ENCODE data around the gene LGALS7B.
"Not testable (repeated sequence)": the region's sequence is repeated elsewhere in the genome, so short reads cannot be mapped to it uniquely, and the experiment has no call there.

LGALS7B gene

DNA sequence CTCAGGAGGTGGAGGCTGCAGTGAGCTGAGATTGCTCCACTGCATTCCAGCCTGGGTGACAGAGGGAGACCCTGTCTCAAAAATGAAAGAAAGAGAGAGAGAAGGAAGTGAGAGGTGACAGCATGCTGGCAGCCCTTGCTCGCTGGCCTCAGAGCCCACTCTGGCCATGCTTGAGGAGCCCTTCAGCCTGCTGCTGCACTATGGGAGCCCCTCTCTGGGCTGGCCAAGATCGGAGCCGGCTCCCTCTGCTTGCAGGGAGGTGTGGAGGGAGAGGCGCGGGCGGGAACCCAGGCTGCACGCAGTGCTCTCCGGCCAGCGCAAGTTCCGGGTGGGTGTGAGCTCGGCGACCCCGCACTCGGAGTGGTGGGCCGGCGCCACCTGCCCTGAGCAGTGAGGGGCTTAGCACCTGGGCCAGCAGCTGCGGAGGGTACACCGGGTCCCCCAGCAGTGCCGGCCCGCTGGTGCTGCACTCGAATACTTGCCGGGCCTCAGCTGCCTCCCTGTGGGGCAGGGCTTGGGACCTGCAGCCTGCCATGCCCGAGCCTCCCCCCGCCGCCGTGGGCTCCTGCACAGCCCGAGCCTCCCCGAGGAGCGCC lies 32.3 kb downstream of the LGALS7B start:
- DNase-seq (ENCODE audit: low read depth in 3 of 3), result not testable (repeated sequence)

DNA sequence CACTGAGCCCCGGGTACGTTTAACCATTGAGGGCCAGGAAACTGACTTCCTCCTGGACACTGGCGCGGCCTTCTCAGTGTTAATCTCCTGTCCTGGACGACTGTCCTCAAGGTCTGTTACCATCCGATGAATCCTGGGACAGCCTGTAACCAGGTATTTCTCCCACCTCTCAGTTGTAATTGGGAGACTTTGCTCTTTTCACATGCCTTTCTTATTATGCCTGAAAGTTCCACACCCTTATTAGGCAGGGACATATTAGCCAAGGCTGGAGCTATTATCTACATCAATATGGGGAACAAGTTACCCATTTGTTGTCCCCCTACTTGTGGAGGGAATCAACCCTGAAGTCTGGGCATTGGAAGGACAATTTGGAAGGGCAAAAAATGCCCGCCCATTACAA lies 36.9 kb downstream of the LGALS7B start:
- not testable (repeated sequence) for DNase-seq (ENCODE audit: low read depth in 3 of 3)

DNA sequence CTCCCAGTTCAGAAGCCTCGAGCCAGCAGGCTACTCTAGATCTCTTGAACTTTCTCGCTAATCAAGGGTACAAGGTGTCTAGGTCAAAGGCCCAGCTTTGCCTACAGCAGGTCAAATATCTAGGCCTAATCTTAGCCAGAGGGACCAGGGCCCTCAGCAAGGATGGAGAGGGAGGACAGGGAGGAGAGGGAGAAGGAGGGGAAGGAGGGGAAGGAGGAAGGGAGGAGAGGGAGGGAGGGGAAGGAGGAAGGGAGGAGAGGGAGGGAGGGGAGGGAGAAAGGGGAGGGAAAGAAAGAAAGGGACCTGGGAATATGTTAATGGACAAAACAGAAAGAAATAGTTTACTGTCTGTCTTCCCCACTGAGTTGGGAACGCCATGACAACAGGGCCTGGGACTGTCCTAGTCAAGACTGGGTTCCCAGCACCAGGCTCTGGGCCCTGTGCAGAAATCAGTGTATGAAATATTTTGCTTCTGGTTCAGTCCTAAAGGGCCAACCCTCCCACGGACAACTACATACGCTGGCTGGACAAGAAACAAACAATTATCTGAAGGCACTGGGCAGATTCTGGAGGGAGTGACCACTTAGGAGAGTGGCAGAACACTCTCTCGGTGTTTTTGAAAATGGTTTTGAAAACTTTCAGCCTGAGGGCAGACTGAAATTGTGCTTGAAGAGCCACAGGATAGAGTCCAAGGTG lies 38.0 kb downstream of the LGALS7B start:
- no peak for DNase-seq (ENCODE audit: low read depth in 3 of 3)

DNA sequence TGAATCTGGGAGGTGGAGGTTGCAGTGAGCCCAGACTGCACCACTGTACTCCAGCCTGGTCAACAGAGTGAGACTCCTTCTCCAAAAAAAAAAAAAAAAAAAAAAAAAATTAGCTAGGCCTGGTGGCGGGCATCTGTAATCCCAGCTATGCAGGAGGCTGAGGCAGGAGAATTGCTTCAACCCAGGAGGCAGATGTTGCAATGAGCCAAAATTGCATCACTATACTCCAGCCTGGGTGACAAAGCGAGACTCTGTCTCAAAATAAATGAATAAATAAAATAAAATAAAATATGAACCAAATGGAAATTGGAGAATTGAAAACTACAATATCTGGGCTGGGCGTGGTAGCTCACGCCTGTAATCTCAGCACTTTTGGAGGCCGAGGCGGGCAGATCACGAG lies 40.2 kb downstream of the LGALS7B start:
- not testable (repeated sequence) for DNase-seq (ENCODE audit: low read depth in 3 of 3)

DNA sequence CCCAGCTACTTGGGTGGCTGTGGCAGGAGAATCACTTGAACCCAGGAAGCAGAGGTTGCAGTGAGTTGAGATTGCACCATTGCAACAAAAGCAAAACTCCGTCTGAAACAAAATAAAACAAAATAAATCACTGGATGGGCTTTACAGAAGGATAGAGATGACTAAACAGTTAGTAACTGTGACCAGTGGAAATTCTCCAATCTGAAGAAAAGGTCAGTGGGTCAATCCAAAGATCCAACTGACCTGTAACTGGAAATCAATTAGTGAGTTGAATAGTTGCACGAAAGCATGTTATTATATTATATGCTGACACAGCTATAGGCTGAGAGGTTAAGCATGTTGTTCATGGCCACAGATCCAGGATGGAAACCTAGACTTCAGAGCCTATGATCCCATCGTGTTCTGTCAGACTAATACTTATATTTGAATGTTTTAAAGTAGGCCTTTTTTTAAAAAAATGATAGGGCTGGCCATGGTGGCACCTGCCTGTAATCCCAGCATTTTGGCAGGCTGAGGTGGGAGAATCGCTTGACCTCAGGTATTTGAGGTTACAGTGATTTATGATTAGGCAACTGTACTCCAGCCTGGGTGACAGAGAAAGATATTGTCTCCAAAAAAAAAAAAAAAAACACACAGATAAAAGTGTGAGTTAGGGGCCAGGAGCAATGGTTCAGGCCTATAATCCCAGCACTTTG lies 41.2 kb downstream of the LGALS7B start:
- no peak for DNase-seq (ENCODE audit: low read depth in 3 of 3)

DNA sequence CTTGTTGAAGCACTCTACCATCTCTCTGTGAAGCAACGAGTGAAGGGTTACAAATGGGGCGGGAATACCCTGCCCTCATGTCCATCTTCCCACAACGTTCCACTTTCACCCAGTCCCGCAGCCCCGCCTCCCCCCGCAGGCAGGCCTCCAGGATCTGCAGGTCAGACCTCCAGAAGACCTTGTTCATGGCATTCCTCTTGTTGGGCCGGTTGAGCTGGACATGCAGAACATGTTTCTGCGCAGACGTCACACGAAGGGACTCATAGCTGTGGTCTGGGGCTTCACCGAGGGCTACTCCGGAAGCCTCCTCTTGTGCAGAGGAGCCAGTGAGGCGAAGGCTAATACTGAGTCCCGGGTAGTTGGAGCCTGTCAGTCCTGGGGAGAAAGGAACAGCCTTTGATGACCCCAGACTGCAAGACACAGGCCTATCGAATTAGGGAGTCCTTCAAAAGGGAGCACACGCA lies 42.2 kb downstream of the LGALS7B start:
- no peak for DNase-seq (ENCODE audit: low read depth in 3 of 3)

DNA sequence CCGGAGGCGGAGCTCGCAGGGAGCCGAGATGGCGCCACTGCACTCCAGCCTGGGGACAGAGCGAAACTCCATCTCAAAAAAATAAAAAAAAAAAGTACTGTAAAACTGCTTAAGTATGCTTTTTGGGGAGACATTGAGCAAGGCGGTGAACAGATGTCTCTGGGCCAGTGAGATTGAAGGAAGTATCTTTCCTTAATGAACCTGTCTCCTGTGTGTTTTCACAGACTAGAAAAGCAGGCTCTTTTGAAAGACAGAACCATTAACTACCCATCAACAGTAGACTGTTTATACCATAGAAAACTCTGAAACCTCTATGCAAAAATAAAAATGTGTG lies 44.1 kb downstream of the LGALS7B start:
- no peak for DNase-seq (ENCODE audit: low read depth in 3 of 3)

DNA sequence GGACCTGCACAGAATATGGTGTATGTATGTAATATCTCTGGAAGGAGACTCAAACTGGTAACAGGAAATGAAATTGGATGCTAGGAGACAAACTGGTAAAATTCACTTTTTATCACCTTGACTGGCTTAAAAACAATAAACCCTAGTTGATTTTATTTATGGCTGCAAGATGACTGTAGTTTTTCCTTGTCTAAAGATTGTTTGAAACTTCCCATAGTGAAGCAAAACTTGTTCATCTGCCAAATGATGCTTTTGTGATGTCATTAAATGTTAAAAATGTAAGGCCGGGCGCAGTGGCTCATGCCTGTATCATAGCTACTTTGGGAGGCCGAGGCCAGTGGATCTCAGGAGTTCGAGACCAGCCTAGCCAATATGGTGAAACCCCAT lies 45.1 kb downstream of the LGALS7B start:
- no peak for DNase-seq (ENCODE audit: low read depth in 3 of 3)

DNA sequence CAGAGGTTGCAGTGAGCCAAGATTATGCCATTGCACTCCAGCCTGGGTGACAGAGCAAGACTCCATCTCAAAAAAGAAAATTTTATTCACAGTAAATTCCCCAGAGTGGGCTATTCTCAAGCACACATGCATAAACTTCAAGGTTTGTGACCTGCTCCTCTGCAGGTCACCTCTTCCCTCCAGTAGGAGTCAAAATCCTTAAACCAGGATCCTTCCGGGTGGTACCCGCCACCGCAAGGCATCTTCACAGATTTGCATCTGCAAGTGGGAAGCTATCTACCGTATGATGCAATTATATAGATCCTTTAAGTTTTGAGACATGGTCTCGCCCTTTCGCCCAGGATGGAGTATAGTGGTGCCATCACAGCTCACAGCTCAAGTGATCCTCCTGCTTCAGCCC lies 45.6 kb downstream of the LGALS7B start:
- no peak for DNase-seq (ENCODE audit: low read depth in 3 of 3)

DNA sequence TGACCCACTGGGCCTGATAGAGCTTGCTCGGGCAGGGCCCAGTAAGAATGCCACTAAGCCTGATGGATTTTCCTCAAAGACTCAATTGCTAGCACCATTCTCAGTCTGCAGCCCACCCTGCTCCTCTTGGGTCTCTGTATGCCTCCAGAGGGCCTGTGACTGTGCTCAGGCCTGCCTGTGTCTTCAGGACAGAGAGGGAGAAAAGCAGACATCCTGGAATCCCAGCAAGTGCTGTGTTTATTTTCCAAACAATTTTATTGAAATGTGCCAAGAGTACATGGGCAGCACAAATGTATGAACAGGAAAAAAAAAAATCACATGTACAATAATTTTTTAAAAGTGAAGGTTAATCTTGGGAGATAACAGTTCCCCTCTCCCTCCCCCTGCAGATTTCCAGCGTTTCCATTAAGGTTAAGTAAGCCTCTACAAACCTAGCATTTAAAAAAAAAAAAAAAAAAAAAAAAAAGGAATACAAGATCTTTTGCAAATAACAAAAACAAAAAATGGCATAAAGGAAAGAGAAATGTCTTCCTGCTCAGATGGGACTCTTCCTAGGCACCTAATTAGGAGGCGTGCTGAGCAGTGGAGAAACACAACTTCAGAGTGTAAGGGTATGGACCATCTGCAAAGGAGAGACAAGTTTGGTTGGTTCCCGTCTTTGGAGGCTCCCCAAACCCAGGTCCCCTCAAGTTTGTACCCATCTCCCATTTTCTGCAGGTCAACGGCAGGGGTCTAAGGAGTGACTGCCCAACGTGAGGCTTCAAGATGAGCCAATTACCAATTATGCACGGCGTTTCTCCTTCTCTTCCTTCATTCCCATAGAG lies 47.4 kb downstream of the LGALS7B start:
- no peak for DNase-seq (ENCODE audit: low read depth in 3 of 3)

DNA sequence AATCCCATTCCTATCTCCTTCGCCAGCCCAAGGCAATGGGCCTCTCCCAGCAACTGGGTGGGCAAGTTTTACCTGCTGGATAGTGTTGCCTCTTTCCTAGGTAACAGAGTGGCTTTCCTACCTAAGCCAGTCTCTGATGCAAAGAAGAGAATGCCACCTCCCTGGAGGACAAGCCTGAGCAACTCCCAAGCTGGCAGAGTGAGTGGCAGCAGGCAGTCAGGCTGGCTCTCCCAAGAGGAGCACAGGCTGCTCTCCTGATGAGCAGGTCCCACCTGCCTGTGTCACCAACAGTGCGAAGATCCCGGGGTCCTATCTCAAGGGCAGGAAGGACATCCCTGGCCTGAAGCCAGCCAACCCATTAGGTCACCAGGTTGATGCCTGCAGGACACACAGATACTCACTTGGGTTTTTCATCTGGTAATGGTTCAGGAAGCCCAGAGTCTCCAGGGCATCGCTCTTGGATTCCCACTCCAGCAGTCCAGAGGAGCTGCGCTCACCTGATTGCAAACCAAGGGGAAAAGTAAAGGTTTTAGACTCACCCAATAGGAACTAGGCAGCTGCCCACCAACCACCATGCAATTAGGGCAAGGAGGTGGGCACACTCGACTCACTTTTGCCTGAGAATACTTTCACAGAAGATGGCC lies 48.1 kb downstream of the LGALS7B start:
- DNase-seq (ENCODE audit: low read depth in 3 of 3), result no peak

DNA sequence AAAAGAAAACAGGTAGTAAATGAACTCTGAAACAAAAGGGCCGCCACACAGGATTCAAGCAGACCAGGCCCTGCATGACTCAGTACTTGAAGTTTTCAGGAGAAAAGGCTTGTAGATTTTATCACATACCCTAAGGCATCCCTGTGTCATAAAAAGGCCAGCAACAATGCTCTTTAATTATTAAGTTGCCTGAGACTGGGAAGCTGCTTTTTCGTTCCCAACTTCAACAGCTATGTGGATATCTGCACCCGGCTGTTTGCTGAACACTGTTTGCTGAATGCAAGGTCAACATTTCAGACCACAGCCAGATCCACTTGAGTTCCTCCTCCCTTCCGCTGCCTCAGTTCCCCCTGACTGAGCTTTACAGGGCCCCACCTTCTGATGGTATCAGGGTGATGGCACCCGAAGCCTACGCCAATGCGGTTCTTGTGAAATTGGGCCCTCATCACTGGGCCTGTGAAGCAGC lies 48.7 kb downstream of the LGALS7B start:
- no peak for DNase-seq (ENCODE audit: low read depth in 3 of 3)

DNA sequence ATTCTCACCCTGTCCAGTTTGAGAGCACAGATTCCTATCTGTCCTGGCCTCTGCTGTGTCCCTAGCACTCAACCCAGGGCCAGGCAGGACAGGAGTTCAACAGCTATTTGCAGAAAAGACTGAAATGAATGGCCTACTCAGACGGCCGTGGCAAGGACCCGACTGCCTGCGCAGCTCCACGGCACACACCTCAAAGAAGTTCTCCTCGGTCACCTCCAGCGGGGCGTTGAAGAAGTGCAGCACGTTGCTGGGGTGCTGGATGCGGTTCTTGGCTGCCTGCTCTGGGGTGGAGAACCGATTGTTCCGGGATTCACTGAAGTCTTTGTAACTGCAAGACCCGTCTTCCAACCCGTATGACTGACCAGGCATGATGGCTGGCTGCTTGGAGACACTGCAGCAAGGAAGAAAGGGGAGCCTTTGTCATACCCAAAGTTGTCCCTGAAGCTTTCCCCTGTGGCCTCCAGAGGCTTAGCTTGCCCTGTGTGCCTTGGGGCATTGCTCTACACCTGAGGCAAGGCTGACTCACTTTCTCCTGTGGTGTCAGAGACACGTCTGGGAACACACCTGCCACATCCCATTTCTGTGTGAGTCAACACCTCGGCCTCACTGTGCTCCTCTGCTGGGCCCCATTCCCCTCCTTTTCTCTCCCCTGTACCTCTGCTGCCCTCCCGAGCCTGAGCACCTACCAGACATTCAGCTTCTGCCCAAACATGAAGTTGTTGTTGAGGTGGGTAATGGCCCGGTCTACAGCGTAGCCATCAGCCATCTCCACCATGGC lies 49.4 kb downstream of the LGALS7B start:
- DNase-seq (ENCODE audit: low read depth in 3 of 3), result peak in 2 of 3 experiments; percentile 45 to 65

DNA sequence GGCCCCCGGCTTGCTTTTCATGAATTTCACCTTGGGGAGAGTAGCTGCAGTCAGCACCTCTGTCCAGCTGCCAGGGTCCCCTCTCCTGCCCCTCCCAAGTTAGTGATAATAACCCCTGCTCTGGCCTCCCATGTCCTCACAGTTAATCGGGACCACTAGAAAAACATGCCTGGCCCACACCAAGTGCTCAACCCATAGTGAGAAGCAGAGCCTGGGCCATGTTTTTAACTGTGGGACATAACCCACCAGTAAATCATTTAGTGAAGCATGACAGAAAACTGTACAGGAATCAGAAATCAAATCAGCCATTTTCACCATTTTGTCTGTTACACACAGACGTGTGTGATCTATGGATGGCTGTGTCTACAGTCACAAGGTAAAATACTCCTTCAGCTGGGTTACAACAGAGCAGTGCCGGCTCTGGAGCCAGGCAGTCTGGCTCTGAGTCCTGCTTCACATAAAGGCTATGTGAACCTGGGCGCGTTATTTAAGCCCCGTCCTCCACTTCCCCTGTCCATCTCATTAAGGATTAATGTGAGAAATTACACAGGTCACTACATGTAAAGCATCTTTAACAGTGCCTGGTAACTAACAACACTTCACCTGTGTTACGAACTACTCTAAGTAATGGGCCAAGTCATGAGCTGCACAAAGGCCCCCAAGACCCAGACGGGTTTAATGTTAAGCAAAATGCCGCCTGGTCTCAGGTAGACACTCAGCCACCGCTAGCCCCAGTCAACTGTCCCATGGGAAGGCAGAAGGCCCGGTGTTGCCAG lies 50.2 kb downstream of the LGALS7B start:
- DNase-seq (ENCODE audit: low read depth in 3 of 3), result no peak

DNA sequence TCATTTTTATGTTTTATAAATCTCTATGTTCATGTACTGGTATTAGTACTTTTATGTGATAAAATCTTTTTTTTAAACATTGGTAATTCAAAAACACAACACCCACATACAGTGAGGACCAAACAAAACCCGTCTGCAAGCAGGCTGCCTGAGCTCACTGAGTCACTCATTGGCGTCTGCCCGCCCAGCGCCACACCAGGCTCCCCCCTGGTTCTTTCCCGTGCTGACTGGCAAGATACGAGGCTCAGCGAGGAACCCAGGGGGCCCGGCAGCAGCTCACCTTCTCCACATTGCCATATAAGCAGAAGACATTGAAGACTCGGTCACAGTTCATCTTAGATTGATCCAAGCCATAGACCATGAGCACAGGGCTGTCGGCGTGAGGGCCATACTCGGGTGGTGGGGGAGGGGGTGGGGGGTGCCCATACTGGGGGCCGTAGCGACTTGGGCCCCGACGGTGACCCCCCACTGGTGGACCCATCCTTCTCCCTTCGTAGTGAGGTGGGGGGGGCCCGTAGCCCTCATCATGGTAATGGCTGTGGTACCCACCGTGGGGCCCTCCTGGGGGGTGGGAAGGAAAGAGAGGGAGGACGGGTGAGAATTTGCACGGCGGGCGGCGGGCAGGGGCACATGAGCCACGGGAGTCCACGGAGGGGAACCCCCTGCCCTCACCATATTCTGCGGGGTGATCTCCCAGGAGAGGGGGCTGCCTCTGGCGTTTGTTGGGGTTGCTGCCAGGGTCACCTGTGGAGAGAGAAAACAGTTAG lies 51.0 kb downstream of the LGALS7B start:
- no peak for DNase-seq (ENCODE audit: low read depth in 3 of 3)

DNA sequence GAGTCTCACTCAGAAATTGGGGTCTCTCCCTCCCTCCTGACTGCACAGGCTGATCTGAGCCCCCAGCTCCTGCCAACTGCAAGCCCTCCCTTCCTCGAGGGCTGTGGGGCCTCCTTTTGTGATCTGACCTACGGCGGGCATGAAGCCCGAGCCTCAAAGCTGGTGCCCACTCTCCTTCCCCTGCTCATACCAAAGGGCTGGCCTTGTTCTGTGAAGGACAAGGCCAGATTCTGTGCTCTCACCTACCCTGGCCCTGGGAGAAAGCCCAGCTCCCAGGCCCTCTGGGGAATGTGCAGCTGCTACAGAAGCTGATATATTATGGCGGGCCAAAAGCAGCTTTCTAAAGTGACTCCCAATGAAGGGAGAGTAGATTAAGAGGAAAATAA lies 51.6 kb downstream of the LGALS7B start:
- no peak for DNase-seq (ENCODE audit: low read depth in 3 of 3)

Measured in stimulated activated CD4-positive, alpha-beta T cell treated with anti-CD3 and anti-CD28 coated beads, TNF-alpha, amount 100 ng/mL, for 24 hours (primary cell).